Peyer's patch (tissue), 4 donors: ENCODE measurements around the gene RBM12. TPM values are rescaled to one million over a fixed set of nuclear protein-coding genes. Genes with fewer than 3 reads are reported as not detected.

Experiments used
- DNase-seq, 3 donors: peaks; one replicate each; pipeline ENCODE4 v3.0.0-alpha.2; 2017 to 2019
- H3K27ac ChIP-seq, 4 donors: fragments of 200-600 bp; sonication (generic); one replicate each; pipeline ENCODE4 v1.5.1; 2016 to 2019
- H3K27me3 ChIP-seq, 2 donors: fragments of 200-600 bp; sonication (generic); one replicate each; pipeline ENCODE4 v1.5.1; 2019
- H3K36me3 ChIP-seq, 3 donors: fragments of 200-600 bp; sonication (generic); one replicate each; pipeline ENCODE4 v1.5.1; 2016 to 2019
- H3K4me1 ChIP-seq, 4 donors: fragments of 200-600 bp; sonication (generic); one replicate each; pipeline ENCODE4 v1.5.1; 2016 to 2019
- H3K4me3 ChIP-seq, 4 donors: fragments of 200-600 bp; sonication (generic); 1 replicate in 3 of 4; 2 replicates in 1 of 4; pipeline ENCODE4 v1.5.1; 2016 to 2019; ENCODE audit warnings: mild to moderate bottlenecking in 1 of 4
- H3K9me3 ChIP-seq, 4 donors: fragments of 200-600 bp; sonication (generic); one replicate each; pipeline ENCODE4 v1.5.1; 2016 to 2019; ENCODE audit warnings: mild to moderate bottlenecking in 1 of 4
- CTCF ChIP-seq, 6 experiments: fragments of 450-650 bp in 4 of 6; fragments of 200-600 bp in 2 of 6; sonication (generic) in 1 of 6; IDR thresholded peaks; one replicate each; pipeline ENCODE4 v1.5.1; 2017 to 2019; ENCODE audit warnings: antibody characterized with exemption in 6 of 6, mild to moderate bottlenecking in 3 of 6, moderate library complexity in 1 of 6
- POLR2A ChIP-seq, 2 donors: fragments of 450-650 bp; IDR thresholded peaks; one replicate each; pipeline ENCODE4 v1.5.1; 2017; ENCODE audit warnings: antibody characterized with exemption in 2 of 2, mild to moderate bottlenecking in 2 of 2, moderate library complexity in 2 of 2
- total RNA-seq, 4 donors: library from RNA; depleted of rRNA; stranded (reverse); fragments of >200 nt; gene quantifications; one replicate each; pipeline ENCODE4 v1.1.0, GENCODE V29; 2016

RBM12 gene
- total RNA-seq, 4 donors from 2014 or later, result 21.1 to 38.1 (median 32.3) TPM

GRCh38 chr20:35662551-35662950 lies 2.1 kb downstream of the RBM12 start:
- DNase-seq, result no peak
- TF ChIP-seq POLR2A (IDR thresholded peaks at IDR 0.05) (no peak), CTCF (IDR thresholded peaks at IDR 0.05) (no peak)
- Histone ChIP-seq H3K27ac (no peak overlapping the region), H3K9me3 (no peaks in the 10 kb centered on the region), H3K36me3 (no peaks in the 10 kb centered on the region), H3K4me1 (peaks cover 0 to 38% (median 11%) of the 10 kb centered on the region in 4 donors), H3K4me3 (peak overlapping the region in 2 of 4 donors; percentile 71 to 77), H3K27me3 (no peaks in the 10 kb centered on the region)

- peak overlapping the region in 1 of 4 donors; percentile 2 for H3K4me3 ChIP-seq
- H3K27me3 ChIP-seq, result no peaks in the 10 kb centered on the region
- no peaks in the 10 kb centered on the region for H3K9me3 ChIP-seq
- no peak overlapping the region for H3K27ac ChIP-seq
- H3K4me1 ChIP-seq, result peaks cover 0 to 44% (median 11%) of the 10 kb centered on the region in 4 donors
- H3K36me3 ChIP-seq, result no peaks in the 10 kb centered on the region
- no peak for DNase-seq
- TF ChIP-seq POLR2A (IDR thresholded peaks at IDR 0.05) (no peak), CTCF (IDR thresholded peaks at IDR 0.05) (no peak)
Measured at GRCh38 chr20:35661908-35662307, 2.8 kb downstream of the RBM12 start.

- Histone ChIP-seq H3K9me3 (no peaks in the 10 kb centered on the region), H3K4me1 (peaks cover 0 to 44% (median 11%) of the 10 kb centered on the region in 4 donors), H3K27ac (no peak overlapping the region), H3K36me3 (peaks cover 0 to 5% (median 0%) of the 10 kb centered on the region in 3 donors), H3K4me3 (no peak overlapping the region), H3K27me3 (no peaks in the 10 kb centered on the region)
- DNase-seq, result no peak
- no peak for TF ChIP-seq POLR2A (IDR thresholded peaks at IDR 0.05)
- no peak for TF ChIP-seq CTCF (IDR thresholded peaks at IDR 0.05)
Measured at GRCh38 chr20:35661053-35661452, 3.6 kb downstream of the RBM12 start.

GRCh38 chr20:35660122-35660937 lies 4.4 kb downstream of the RBM12 start:
- Histone ChIP-seq H3K4me3 (no peak overlapping the region), H3K27ac (no peak overlapping the region), H3K27me3 (no peaks in the 10 kb centered on the region), H3K36me3 (peaks cover 0 to 7% (median 0%) of the 10 kb centered on the region in 3 donors), H3K4me1 (peaks cover 0 to 44% (median 11%) of the 10 kb centered on the region in 4 donors), H3K9me3 (no peaks in the 10 kb centered on the region)
- TF ChIP-seq POLR2A (IDR thresholded peaks at IDR 0.05), result no peak
- TF ChIP-seq CTCF (IDR thresholded peaks at IDR 0.05), result no peak
- DNase-seq, result no peak

- TF ChIP-seq CTCF (IDR thresholded peaks at IDR 0.05) (no peak), POLR2A (IDR thresholded peaks at IDR 0.05) (no peak)
- no peak for DNase-seq
- Histone ChIP-seq H3K4me3 (no peak overlapping the region), H3K9me3 (no peaks in the 10 kb centered on the region), H3K36me3 (peaks cover 0 to 36% (median 0%) of the 10 kb centered on the region in 3 donors), H3K4me1 (peaks cover 0 to 35% (median 5%) of the 10 kb centered on the region in 4 donors), H3K27ac (no peak overlapping the region), H3K27me3 (no peaks in the 10 kb centered on the region)
Measured at GRCh38 chr20:35657271-35657670, 7.4 kb downstream of the RBM12 start.
